HG02623 (cell line): ENCODE measurements around the gene FHIP1B.
"Not testable (repeated sequence)": the region's sequence is repeated elsewhere in the genome, so short reads cannot be mapped to it uniquely, and the experiment has no call there.

Experiments used
- ATAC-seq: cut with Tn5 transposase; IDR thresholded peaks from one replicate; pipeline ENCODE4 v1.9.1; 2021; ENCODE audit warnings: moderate library complexity; ENCODE audit not compliant: unreplicated experiment

FHIP1B gene

GRCh38 chr11:6234387-6235107 lies at the start of gene FHIP1B:
Gene FHIP1B (minus strand): TSS chr11:6234636. CDS start chr11:6224516, 10,120 bp downstream.
- ATAC-seq, result peak; percentile 94

GRCh38 chr11:6283453-6284023 lies 49.1 kb upstream of the FHIP1B start:
- no peak for ATAC-seq

- not testable (repeated sequence) for ATAC-seq
These were observed 46.4 kb upstream of the FHIP1B start for GRCh38 chr11:6280809-6281208.

GRCh38 chr11:6273188-6273587 lies 38.8 kb upstream of the FHIP1B start:
- no peak for ATAC-seq

GRCh38 chr11:6271598-6271997 lies 37.2 kb upstream of the FHIP1B start:
- ATAC-seq, result no peak

GRCh38 chr11:6270584-6271246 lies 36.3 kb upstream of the FHIP1B start:
- ATAC-seq, result no peak

GRCh38 chr11:6269994-6270393 lies 35.6 kb upstream of the FHIP1B start:
- no peak for ATAC-seq

- no peak for ATAC-seq
These were observed 34.4 kb upstream of the FHIP1B start for GRCh38 chr11:6268820-6269219.

- ATAC-seq, result no peak
These were observed 29.2 kb upstream of the FHIP1B start for GRCh38 chr11:6263662-6264061.

- ATAC-seq, result no peak
These were observed 25.8 kb upstream of the FHIP1B start for GRCh38 chr11:6260207-6260726.

GRCh38 chr11:6258571-6259081 lies 24.2 kb upstream of the FHIP1B start:
- ATAC-seq, result no peak

- no peak for ATAC-seq
These were observed 23.7 kb upstream of the FHIP1B start for GRCh38 chr11:6258141-6258540.

GRCh38 chr11:6253197-6253596 lies 18.8 kb upstream of the FHIP1B start:
- peak; percentile 67 for ATAC-seq

- ATAC-seq, result no peak
These were observed 17.6 kb upstream of the FHIP1B start for GRCh38 chr11:6251990-6252473.

GRCh38 chr11:6251120-6251733 lies 16.8 kb upstream of the FHIP1B start:
- ATAC-seq, result peak; percentile 52

GRCh38 chr11:6249770-6250555 lies 15.5 kb upstream of the FHIP1B start:
- ATAC-seq, result no peak

- ATAC-seq, result not testable (repeated sequence)
These were observed 14.5 kb upstream of the FHIP1B start for GRCh38 chr11:6248897-6249296.

GRCh38 chr11:6248248-6248647 lies 13.8 kb upstream of the FHIP1B start:
- no peak for ATAC-seq

GRCh38 chr11:6245536-6245935 lies 11.1 kb upstream of the FHIP1B start:
- no peak for ATAC-seq

- no peak for ATAC-seq
These were observed 6.9 kb upstream of the FHIP1B start for GRCh38 chr11:6241316-6241715.
